Trophoblast cell (in vitro differentiated cells and primary cell): ENCODE data around the gene EP400.

Experiments used
- DNase-seq, 2 donors: peaks; one replicate each; pipeline ENCODE4 v3.0.0-alpha.2; 2016
- H2AFZ ChIP-seq: 2 replicates; pipeline ENCODE4 v1.6.1; 2013; ENCODE audit warnings: low read length, moderate library complexity, mild to moderate bottlenecking; ENCODE audit not compliant: insufficient read depth, poor library complexity
- H2AK5ac ChIP-seq: 2 replicates; pipeline ENCODE4 v1.6.1; 2013; ENCODE audit warnings: mild to moderate bottlenecking, low read length
- H2BK120ac ChIP-seq: 2 replicates; pipeline ENCODE4 v1.6.1; 2013; ENCODE audit warnings: low read length, mild to moderate bottlenecking, moderate library complexity; ENCODE audit not compliant: insufficient read depth, poor library complexity
- H2BK12ac ChIP-seq: 2 replicates; pipeline ENCODE4 v1.6.1; 2013; ENCODE audit warnings: mild to moderate bottlenecking, low read length, moderate library complexity
- H2BK5ac ChIP-seq: 2 replicates; pipeline ENCODE4 v1.6.1; 2013; ENCODE audit warnings: low read length, low read depth, moderate library complexity, mild to moderate bottlenecking; ENCODE audit not compliant: poor library complexity
- H3K14ac ChIP-seq: 2 replicates; pipeline ENCODE4 v1.6.1; 2013; ENCODE audit warnings: mild to moderate bottlenecking, low read length
- H3K18ac ChIP-seq: 2 replicates; pipeline ENCODE4 v1.6.1; 2013; ENCODE audit warnings: mild to moderate bottlenecking, low read length
- H3K23ac ChIP-seq: 2 replicates; pipeline ENCODE4 v1.6.1; 2013; ENCODE audit warnings: low read length
- H3K27ac ChIP-seq: 2 replicates; pipeline ENCODE4 v1.5.1; 2013; ENCODE audit warnings: low read depth, mild to moderate bottlenecking, inconsistent platforms, low read length, moderate library complexity
- H3K27me3 ChIP-seq: 2 replicates; pipeline ENCODE4 v1.6.1; 2013; ENCODE audit warnings: inconsistent platforms, mild to moderate bottlenecking, low read length, moderate library complexity; ENCODE audit not compliant: insufficient read depth
- H3K36me3 ChIP-seq, 2 experiments: 1 replicate in 1 of 2; 2 replicates in 1 of 2; pipeline ENCODE4 v1.6.1; 2013; ENCODE audit warnings: low read length in 2 of 2, mild to moderate bottlenecking in 2 of 2, moderate library complexity in 1 of 2; ENCODE audit not compliant: insufficient read depth in 2 of 2, control insufficient read depth in 1 of 2
- H3K4ac ChIP-seq: 2 replicates; pipeline ENCODE4 v1.6.1; 2013; ENCODE audit warnings: low read depth, mild to moderate bottlenecking, low read length, moderate library complexity
- H3K4me1 ChIP-seq, 2 experiments: 1 replicate in 1 of 2; 2 replicates in 1 of 2; pipeline ENCODE4 v1.6.1; 2013; ENCODE audit warnings: low read length in 2 of 2, mild to moderate bottlenecking in 2 of 2, moderate library complexity in 1 of 2; ENCODE audit not compliant: insufficient read depth in 2 of 2, control insufficient read depth in 1 of 2
- H3K4me2 ChIP-seq: 2 replicates; pipeline ENCODE4 v1.6.1; 2013; ENCODE audit warnings: inconsistent platforms, mild to moderate bottlenecking, low read length, moderate library complexity
- H3K4me3 ChIP-seq: 2 replicates; pipeline ENCODE4 v1.5.1; 2013; ENCODE audit warnings: mild to moderate bottlenecking, low read depth, low read length, inconsistent platforms
- H3K79me1 ChIP-seq: one replicate; pipeline ENCODE4 v1.6.1; 2013; ENCODE audit warnings: low read length
- H3K79me2 ChIP-seq: 2 replicates; pipeline ENCODE4 v1.6.1; 2013; ENCODE audit warnings: low read length, mild to moderate bottlenecking; ENCODE audit not compliant: control insufficient read depth, insufficient read depth, poor library complexity
- H3K9ac ChIP-seq: 2 replicates; pipeline ENCODE4 v1.6.1; 2013; ENCODE audit warnings: mild to moderate bottlenecking, low read length
- H3K9me3 ChIP-seq: 2 replicates; pipeline ENCODE4 v1.6.1; 2013; ENCODE audit warnings: low read depth, mild to moderate bottlenecking, control low read depth, inconsistent platforms, low read length; ENCODE audit not compliant: insufficient read depth
- H4K12ac ChIP-seq: 2 replicates; pipeline ENCODE4 v1.6.1; 2013; ENCODE audit warnings: low read depth, mild to moderate bottlenecking, low read length, moderate library complexity
- H4K8ac ChIP-seq: 2 replicates; pipeline ENCODE4 v1.6.1; 2013; ENCODE audit warnings: low read depth, mild to moderate bottlenecking, low read length, moderate library complexity
- H4K91ac ChIP-seq: one replicate; pipeline ENCODE4 v1.6.1; 2013; ENCODE audit warnings: low read depth, mild to moderate bottlenecking, low read length, moderate library complexity
- WGBS: extraction: QIAGEN DNeasy Blood & Tissue Kit; methylation state at CpG from one replicate; pipeline ENCODE4 v1.1.7; 2013; ENCODE audit warnings: missing lambda C conversion rate; ENCODE audit not compliant: insufficient read length, insufficient coverage; ENCODE audit errors: extremely low coverage; 5-methylcytosine and 5-hydroxymethylcytosine counted together

Gene EP400

DNA sequence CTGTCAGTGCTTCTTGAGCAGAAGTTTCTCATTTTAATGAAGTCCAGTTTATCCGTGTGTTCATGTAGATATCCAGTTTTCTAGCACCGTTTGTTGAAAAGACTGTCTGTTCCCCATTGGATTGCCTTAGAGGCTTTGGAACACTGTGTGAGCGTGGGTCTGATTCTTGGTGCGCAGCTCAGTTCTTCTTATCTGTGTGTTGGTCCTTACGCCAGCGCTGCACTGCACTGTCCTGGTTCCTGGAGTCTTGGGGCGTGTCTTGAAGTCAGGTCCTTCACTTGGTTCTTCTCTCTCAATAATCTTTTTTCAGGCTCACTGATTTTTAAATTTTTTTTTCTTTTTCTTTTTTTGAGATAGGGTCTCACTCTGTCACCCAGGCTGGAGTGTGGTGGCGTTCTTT, 25.5 kb downstream of the EP400 start:
- no peak overlapping the region for H2BK120ac ChIP-seq
- H3K79me2 ChIP-seq, result peaks cover 2% of the 10 kb centered on the region
- H3K36me3 ChIP-seq, result peaks cover 5 to 10% of the 10 kb centered on the region in 2 experiments
- no peaks in the 10 kb centered on the region for H3K27me3 ChIP-seq
- no peak for DNase-seq
- H4K91ac ChIP-seq, result no peak overlapping the region
- no peak overlapping the region for H3K4me2 ChIP-seq
- no peaks in the 10 kb centered on the region for H3K9me3 ChIP-seq
- H3K27ac ChIP-seq, result no peak overlapping the region
- H4K12ac ChIP-seq, result no peak overlapping the region
- no peak overlapping the region for H3K14ac ChIP-seq
- H2BK5ac ChIP-seq, result no peak overlapping the region
- no peak overlapping the region for H4K8ac ChIP-seq
- H3K4ac ChIP-seq, result peak overlapping the region; percentile 24
- no peak overlapping the region for H2BK12ac ChIP-seq
- H2AFZ ChIP-seq, result no peak overlapping the region
- no peak overlapping the region for H2AK5ac ChIP-seq
- no CpG with 5 or more reads among the region's 8 CpGs for WGBS
- no peak overlapping the region for H3K9ac ChIP-seq
- H3K4me3 ChIP-seq, result no peak overlapping the region
- no peaks in the 10 kb centered on the region for H3K4me1 ChIP-seq
- H3K79me1 ChIP-seq, result no peaks in the 10 kb centered on the region
- no peak overlapping the region for H3K23ac ChIP-seq
- H3K18ac ChIP-seq, result no peak overlapping the region

DNA sequence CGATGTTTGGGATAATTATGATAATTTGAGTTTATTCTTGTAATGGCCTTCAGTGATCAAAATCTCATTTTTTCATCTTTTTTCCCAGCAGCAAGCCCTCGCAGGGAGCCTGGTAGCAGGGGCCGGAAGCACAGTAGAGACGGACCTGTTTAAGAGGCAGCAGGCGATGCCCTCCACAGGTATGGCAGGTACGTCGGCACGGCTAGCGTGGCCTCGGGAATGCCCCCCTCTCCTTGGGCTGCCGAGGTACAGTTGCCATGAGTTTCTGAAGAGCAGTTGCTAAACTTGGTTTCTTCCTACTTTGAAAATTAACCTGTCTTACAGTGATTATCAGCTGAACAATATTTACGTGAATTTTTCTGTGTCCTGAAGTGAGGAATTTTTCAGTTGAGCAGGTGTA, 29.9 kb downstream of the EP400 start:
- H2BK5ac ChIP-seq, result no peak overlapping the region
- H4K8ac ChIP-seq, result no peak overlapping the region
- no peak overlapping the region for H2AFZ ChIP-seq
- H4K12ac ChIP-seq, result no peak overlapping the region
- no peaks in the 10 kb centered on the region for H3K79me1 ChIP-seq
- H2BK120ac ChIP-seq, result no peak overlapping the region
- H3K18ac ChIP-seq, result peak overlapping the region; percentile 41
- no peak overlapping the region for H3K9ac ChIP-seq
- H3K4me2 ChIP-seq, result no peak overlapping the region
- no peak overlapping the region for H3K27ac ChIP-seq
- no peak overlapping the region for H3K23ac ChIP-seq
- H4K91ac ChIP-seq, result no peak overlapping the region
- no peaks in the 10 kb centered on the region for H3K27me3 ChIP-seq
- H3K9me3 ChIP-seq, result no peaks in the 10 kb centered on the region
- peaks cover 25 to 36% of the 10 kb centered on the region in 2 experiments for H3K36me3 ChIP-seq
- 100% methylated on average over 1 of the region's 12 CpGs for WGBS
- H3K79me2 ChIP-seq, result no peaks in the 10 kb centered on the region
- H2AK5ac ChIP-seq, result no peak overlapping the region
- no peak overlapping the region for H3K4me3 ChIP-seq
- no peak overlapping the region for H3K4ac ChIP-seq
- no peak overlapping the region for H3K14ac ChIP-seq
- no peaks in the 10 kb centered on the region for H3K4me1 ChIP-seq
- no peak for DNase-seq
- H2BK12ac ChIP-seq, result no peak overlapping the region

DNA sequence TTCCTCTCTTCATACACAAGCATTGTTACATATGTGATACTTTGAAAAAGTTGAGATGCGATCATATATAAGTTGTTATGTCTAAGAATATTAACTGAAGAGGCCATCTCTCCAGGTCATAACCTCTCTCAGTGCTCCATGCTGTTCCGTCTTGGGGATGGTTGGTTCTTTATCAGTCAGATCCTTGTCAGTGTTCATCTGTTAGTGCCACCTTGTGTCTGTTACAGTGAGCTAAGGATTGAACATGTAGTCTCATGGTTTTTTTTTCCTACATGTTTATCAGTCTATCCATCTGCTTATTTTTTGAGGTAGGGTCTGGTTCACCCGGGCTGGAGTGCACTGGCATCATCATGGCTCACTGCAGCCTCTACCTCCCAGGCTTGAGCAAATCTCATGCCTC, 30.5 kb downstream of the EP400 start:
- Histone ChIP-seq H2AFZ (no peak overlapping the region), H2AK5ac (no peak overlapping the region), H3K36me3 (peaks cover 29 to 39% of the 10 kb centered on the region in 2 experiments), H3K18ac (no peak overlapping the region), H3K4ac (no peak overlapping the region), H3K4me1 (no peaks in the 10 kb centered on the region), H3K79me2 (no peaks in the 10 kb centered on the region), H3K4me3 (no peak overlapping the region), H3K4me2 (no peak overlapping the region), H2BK12ac (no peak overlapping the region), H3K9me3 (no peaks in the 10 kb centered on the region), H3K27me3 (no peaks in the 10 kb centered on the region), H3K27ac (no peak overlapping the region), H4K8ac (no peak overlapping the region), H2BK5ac (no peak overlapping the region), H4K91ac (no peak overlapping the region), H2BK120ac (no peak overlapping the region), H3K9ac (no peak overlapping the region), H3K14ac (no peak overlapping the region), H3K23ac (no peak overlapping the region), H4K12ac (no peak overlapping the region), H3K79me1 (no peaks in the 10 kb centered on the region)
- WGBS, result no CpG with 5 or more reads among the region's 3 CpGs
- peak in 1 of 2 donors; percentile 10 for DNase-seq

DNA sequence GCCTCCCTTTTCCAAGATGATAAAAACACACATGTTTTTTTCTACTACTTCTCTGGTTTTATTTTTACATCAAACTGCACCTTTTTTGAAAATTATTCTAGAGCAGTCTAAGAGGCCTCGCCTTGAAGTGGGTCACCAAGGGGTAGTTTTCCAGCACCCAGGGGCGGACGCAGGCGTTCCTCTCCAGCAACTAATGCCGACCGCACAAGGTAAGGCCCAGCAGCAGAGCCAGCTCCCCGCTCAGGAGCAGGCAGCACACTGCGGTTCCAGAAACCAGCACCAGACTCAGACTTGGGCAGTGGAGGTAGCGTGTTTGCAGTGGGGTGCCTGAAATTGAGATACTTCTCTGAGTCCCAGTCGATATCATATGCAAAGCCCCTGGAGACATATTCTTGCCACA, 31.6 kb downstream of the EP400 start:
- Histone ChIP-seq H3K9me3 (no peaks in the 10 kb centered on the region), H4K8ac (no peak overlapping the region), H3K4ac (no peak overlapping the region), H2BK120ac (no peak overlapping the region), H2AK5ac (no peak overlapping the region), H4K91ac (no peak overlapping the region), H3K27me3 (no peaks in the 10 kb centered on the region), H3K79me2 (no peaks in the 10 kb centered on the region), H4K12ac (no peak overlapping the region), H3K36me3 (peaks cover 39 to 44% of the 10 kb centered on the region in 2 experiments), H3K23ac (no peak overlapping the region), H2AFZ (no peak overlapping the region), H3K9ac (no peak overlapping the region), H3K14ac (no peak overlapping the region), H3K4me3 (no peak overlapping the region), H3K4me1 (no peaks in the 10 kb centered on the region), H2BK5ac (no peak overlapping the region), H3K4me2 (no peak overlapping the region), H3K18ac (no peak overlapping the region), H2BK12ac (no peak overlapping the region), H3K79me1 (no peaks in the 10 kb centered on the region), H3K27ac (no peak overlapping the region)
- no CpG with 5 or more reads among the region's 10 CpGs for WGBS
- DNase-seq, result no peak
